Fibroblast of lung (primary cell): ENCODE data around the gene KCNIP4. TPM values are rescaled to one million over a fixed set of nuclear protein-coding genes. Genes with fewer than 3 reads are reported as not detected.

Experiments used
- DNase-seq, 2 donors: peaks; one replicate each; pipeline versions ENCODE4 v3.0.0 to v3.0.0-alpha.2; 2010; ENCODE audit warnings: low read depth in 2 of 2
- H2AFZ ChIP-seq: 2 replicates; pipeline ENCODE4 v1.5.1; 2012; ENCODE audit warnings: low read length, control low read depth, inconsistent platforms
- H3K27ac ChIP-seq: 2 replicates; pipeline ENCODE4 v1.5.1; 2011; ENCODE audit warnings: low read length, control low read depth; ENCODE audit not compliant: insufficient read depth
- H3K27me3 ChIP-seq: 2 replicates; pipeline ENCODE4 v1.5.1; 2011; ENCODE audit warnings: mild to moderate bottlenecking, low read length; ENCODE audit not compliant: control insufficient read depth, insufficient read depth
- H3K36me3 ChIP-seq: 2 replicates; pipeline ENCODE4 v1.5.1; 2011; ENCODE audit warnings: low read length; ENCODE audit not compliant: control insufficient read depth, insufficient read depth
- H3K4me1 ChIP-seq: 2 replicates; pipeline ENCODE4 v1.5.1; 2011; ENCODE audit warnings: low read length; ENCODE audit not compliant: control insufficient read depth, insufficient read depth; ENCODE audit errors: extremely low read depth
- H3K4me2 ChIP-seq: 2 replicates; pipeline ENCODE4 v1.5.1; 2011; ENCODE audit warnings: low read length, control low read depth; ENCODE audit not compliant: insufficient read depth; ENCODE audit errors: extremely low read depth
- H3K4me3 ChIP-seq, 4 experiments: fragments of 200-600 bp in 1 of 4; sonication (generic) in 1 of 4; replicated peaks in 1 of 4; 2 replicates each; pipeline ENCODE4 v1.5.1; 2011 to 2016; ENCODE audit warnings: low read length in 4 of 4, low read depth in 3 of 4, mild to moderate bottlenecking in 3 of 4, control low read depth in 2 of 4, inconsistent platforms in 1 of 4, mixed read lengths in 1 of 4; ENCODE audit not compliant: insufficient read depth in 1 of 4; ENCODE audit errors: control extremely low read depth in 1 of 4
- H3K79me2 ChIP-seq: 2 replicates; pipeline ENCODE4 v1.5.1; 2012; ENCODE audit warnings: mild to moderate bottlenecking, low read length, inconsistent platforms; ENCODE audit not compliant: control insufficient read depth, insufficient read depth
- H3K9ac ChIP-seq: 2 replicates; pipeline ENCODE4 v1.5.1; 2011; ENCODE audit warnings: mild to moderate bottlenecking, low read length, control low read depth; ENCODE audit not compliant: insufficient read depth
- H3K9me3 ChIP-seq: 2 replicates; pipeline ENCODE4 v1.5.1; 2012; ENCODE audit warnings: low read depth, low read length; ENCODE audit not compliant: control insufficient read depth, insufficient read depth
- H4K20me1 ChIP-seq: 2 replicates; pipeline ENCODE4 v1.5.1; 2011; ENCODE audit warnings: low read length; ENCODE audit not compliant: control insufficient read depth, insufficient read depth; ENCODE audit errors: extremely low read depth
- CTCF ChIP-seq, 2 donors: IDR thresholded peaks in 1 of 2; conservative IDR thresholded peaks in 1 of 2; 1 replicate in 1 of 2; 2 replicates in 1 of 2; pipeline ENCODE4 v1.5.1; 2011 to 2012; ENCODE audit warnings: low read length in 2 of 2, control low read depth in 1 of 2, inconsistent platforms in 1 of 2, low read depth in 1 of 2, mild to moderate bottlenecking in 1 of 2
- EZH2 ChIP-seq: IDR thresholded peaks from 2 replicates; pipeline ENCODE4 v1.5.1; 2012; ENCODE audit warnings: low read length, control low read depth, mild to moderate bottlenecking; ENCODE audit errors: missing control alignments
- polyA plus RNA-seq, 2 donors: library from polyadenylated mRNA; depleted of rRNA in 1 of 2; stranded (reverse) in 1 of 2; unstranded in 1 of 2; fragments of >200 nt; gene quantifications; 2 replicates each; pipeline ENCODE4 v1.2.1, GENCODE V29; 2011 to 2012; ENCODE audit warnings: missing spikeins in 1 of 2
- total RNA-seq: library from RNA; depleted of rRNA; stranded (reverse); fragments of >200 nt; gene quantifications from 2 replicates; pipeline ENCODE4 v1.2.1, GENCODE V29; 2014

The KCNIP4 gene
- total and polyA plus RNA-seq, 2 donors (not counting 1 experiment from before 2014, with no cell fraction given), result not detected

GRCh38 chr4:21009956-21010355, 938.6 kb downstream of the KCNIP4 start:
- Histone ChIP-seq H3K79me2 (no peaks in the 10 kb centered on the region), H3K4me3 (no peak overlapping the region), H3K9me3 (no peaks in the 10 kb centered on the region), H2AFZ (no peak overlapping the region), H3K36me3 (no peaks in the 10 kb centered on the region), H3K9ac (no peak overlapping the region), H3K27ac (no peak overlapping the region), H3K27me3 (no peaks in the 10 kb centered on the region), H4K20me1 (no peaks in the 10 kb centered on the region), H3K4me2 (no peak overlapping the region), H3K4me1 (no peaks in the 10 kb centered on the region)
- no peak for TF ChIP-seq CTCF (conservative IDR thresholded peaks at IDR 0.05 in 1 of 2, IDR thresholded peaks at IDR 0.05 in 1 of 2; ENCODE audit: low read depth in 1 of 2, low read length in 2 of 2)
- DNase-seq, result no peak

GRCh38 chr4:21005647-21006046, 942.9 kb downstream of the KCNIP4 start:
- no peak for TF ChIP-seq CTCF (conservative IDR thresholded peaks at IDR 0.05 in 1 of 2, IDR thresholded peaks at IDR 0.05 in 1 of 2; ENCODE audit: low read depth in 1 of 2, low read length in 2 of 2)
- no peak for TF ChIP-seq EZH2
- DNase-seq, result no peak
- no peaks in the 10 kb centered on the region for H3K9me3 ChIP-seq
- H4K20me1 ChIP-seq, result no peaks in the 10 kb centered on the region
- no peak overlapping the region for H3K9ac ChIP-seq
- no peaks in the 10 kb centered on the region for H3K4me1 ChIP-seq
- no peak overlapping the region for H3K4me3 ChIP-seq
- H3K4me2 ChIP-seq, result no peak overlapping the region
- H3K27me3 ChIP-seq, result no peaks in the 10 kb centered on the region
- H2AFZ ChIP-seq, result no peak overlapping the region
- no peaks in the 10 kb centered on the region for H3K79me2 ChIP-seq
- no peaks in the 10 kb centered on the region for H3K36me3 ChIP-seq
- H3K27ac ChIP-seq, result no peak overlapping the region

GRCh38 chr4:21002976-21003375, 945.6 kb downstream of the KCNIP4 start:
- Histone ChIP-seq H4K20me1 (no peaks in the 10 kb centered on the region), H3K9me3 (no peaks in the 10 kb centered on the region), H2AFZ (no peak overlapping the region), H3K9ac (no peak overlapping the region), H3K4me3 (no peak overlapping the region), H3K4me1 (no peaks in the 10 kb centered on the region), H3K79me2 (no peaks in the 10 kb centered on the region), H3K36me3 (no peaks in the 10 kb centered on the region), H3K27me3 (no peaks in the 10 kb centered on the region), H3K4me2 (no peak overlapping the region), H3K27ac (no peak overlapping the region)
- DNase-seq, result no peak
- no peak for TF ChIP-seq CTCF (conservative IDR thresholded peaks at IDR 0.05 in 1 of 2, IDR thresholded peaks at IDR 0.05 in 1 of 2; ENCODE audit: low read depth in 1 of 2, low read length in 2 of 2)
- TF ChIP-seq EZH2, result no peak
